WTC11 (cell line): ENCODE measurements around the gene FXYD7. TPM values are rescaled to one million over a fixed set of nuclear protein-coding genes. Genes with fewer than 3 reads are reported as not detected.

Experiments
- ATAC-seq: fragments of 200-7000 bp; cut with Tn5 transposase; 2 replicates; pipeline ENCODE4 v1.10.0; 2021; ENCODE audit warnings: mild to moderate bottlenecking, moderate library complexity
- CTCF ChIA-PET: fragments of 300-600 bp; sonication (Branson Sonifier 250); formaldehyde crosslinking; loops from one replicate; lab custom pipeline; 2021; ENCODE audit warnings: antibody characterized with exemption; lab: Charles Lee
- POLR2A ChIA-PET: fragments of 350-600 bp; sonication (Branson Sonifier 250); formaldehyde crosslinking; loops from one replicate; lab custom pipeline; 2021; ENCODE audit warnings: antibody characterized with exemption; lab: Charles Lee
- DNase-seq: peaks from one replicate; pipeline ENCODE4 v3.0.0; 2021; ENCODE audit warnings: low spot score
- H3K27ac Mint-ChIP-seq: 2 replicates; pipeline ENCODE4 v1.8.0; 2021; ENCODE audit warnings: mixed read lengths
- H3K27me3 Mint-ChIP-seq: 2 replicates; pipeline ENCODE4 v1.8.0; 2021; ENCODE audit warnings: low read depth, mild to moderate bottlenecking, moderate library complexity, mixed read lengths
- H3K36me3 Mint-ChIP-seq: 2 replicates; pipeline ENCODE4 v1.8.0; 2021; ENCODE audit warnings: mixed read lengths
- H3K4me1 Mint-ChIP-seq: 2 replicates; pipeline ENCODE4 v1.8.0; 2022; ENCODE audit warnings: mixed read lengths
- H3K4me3 Mint-ChIP-seq: 2 replicates; pipeline ENCODE4 v1.8.0; 2021; ENCODE audit warnings: mild to moderate bottlenecking, moderate library complexity, mixed read lengths
- H3K9me3 Mint-ChIP-seq: 2 replicates; pipeline ENCODE4 v1.8.0; 2021; ENCODE audit warnings: mixed read lengths
- AFF4 ChIP-seq: sonication (generic); formaldehyde crosslinking; IDR thresholded peaks from 2 replicates; pipeline ENCODE4 v1.8.1; 2023; ENCODE audit warnings: mild to moderate bottlenecking, missing genetic modification reagents, borderline replicate concordance
- AR ChIP-seq: fragments of 250-450 bp; sonication (Bioruptor Pico); IDR thresholded peaks from 2 replicates; pipeline ENCODE4 v1.9.0; 2021; ENCODE audit warnings: mild to moderate bottlenecking
- ATF1 ChIP-seq: sonication (generic); formaldehyde crosslinking; IDR thresholded peaks from 2 replicates; pipeline ENCODE4 v1.8.1; 2023; ENCODE audit warnings: mild to moderate bottlenecking, moderate library complexity, missing genetic modification reagents
- ATF2 ChIP-seq: sonication (generic); formaldehyde crosslinking; IDR thresholded peaks from 2 replicates; pipeline ENCODE4 v1.8.1; 2022; ENCODE audit warnings: low read depth, missing genetic modification reagents, borderline replicate concordance
- CDX4 ChIP-seq: fragments of 250-450 bp; sonication (Bioruptor Pico); IDR thresholded peaks from 2 replicates; pipeline ENCODE4 v1.9.0; 2021; ENCODE audit warnings: moderate library complexity, mild to moderate bottlenecking, inconsistent platforms, borderline replicate concordance
- CREB1 ChIP-seq: sonication (generic); formaldehyde crosslinking; IDR thresholded peaks from 2 replicates; pipeline ENCODE4 v1.8.0; 2023; ENCODE audit warnings: mild to moderate bottlenecking, missing genetic modification reagents
- CREM ChIP-seq: sonication (generic); formaldehyde crosslinking; IDR thresholded peaks from 2 replicates; pipeline ENCODE4 v1.8.1; 2022; ENCODE audit warnings: mild to moderate bottlenecking, missing genetic modification reagents, moderate library complexity
- CTCF ChIP-seq: fragments of 200-600 bp; IDR thresholded peaks from 2 replicates; pipeline ENCODE4 v1.8.0; 2022; ENCODE audit warnings: antibody characterized with exemption
- FOXJ3 ChIP-seq: sonication (generic); formaldehyde crosslinking; IDR thresholded peaks from 2 replicates; pipeline ENCODE4 v1.9.0; 2021; ENCODE audit warnings: missing genetic modification reagents, mild to moderate bottlenecking, borderline replicate concordance
- HMGA2 ChIP-seq: fragments of 250-450 bp; sonication (Bioruptor Pico); IDR thresholded peaks from 2 replicates; pipeline ENCODE4 v1.4.0; 2021; ENCODE audit warnings: mild to moderate bottlenecking, moderate library complexity
- HMGXB4 ChIP-seq: sonication (generic); formaldehyde crosslinking; IDR thresholded peaks from 2 replicates; pipeline ENCODE4 v1.8.1; 2023; ENCODE audit warnings: mild to moderate bottlenecking, moderate library complexity, missing genetic modification reagents
- MAX ChIP-seq: sonication (generic); formaldehyde crosslinking; IDR thresholded peaks from 2 replicates; pipeline ENCODE4 v1.8.0; 2022; ENCODE audit warnings: mild to moderate bottlenecking, missing genetic modification reagents
- NFE2L1 ChIP-seq: sonication (generic); formaldehyde crosslinking; IDR thresholded peaks from 2 replicates; pipeline ENCODE4 v1.8.1; 2023; ENCODE audit warnings: missing genetic modification reagents
- NR2C2 ChIP-seq: sonication (generic); formaldehyde crosslinking; IDR thresholded peaks from 2 replicates; pipeline ENCODE4 v1.8.0; 2022; ENCODE audit warnings: mild to moderate bottlenecking, missing genetic modification reagents
- SMAD3 ChIP-seq: sonication (generic); formaldehyde crosslinking; IDR thresholded peaks from 2 replicates; pipeline ENCODE4 v1.8.0; 2022; ENCODE audit warnings: missing genetic modification reagents, mild to moderate bottlenecking, borderline replicate concordance
- SOX15 ChIP-seq: fragments of 250-450 bp; sonication (Bioruptor Pico); IDR thresholded peaks from 2 replicates; pipeline ENCODE4 v1.9.0; 2021; ENCODE audit warnings: mild to moderate bottlenecking
- ZNF263 ChIP-seq: sonication (generic); formaldehyde crosslinking; IDR thresholded peaks from 2 replicates; pipeline ENCODE4 v1.8.1; 2022; ENCODE audit warnings: low read depth, mild to moderate bottlenecking, moderate library complexity, missing genetic modification reagents
- ZNF416 ChIP-seq: fragments of 250-450 bp; sonication (Bioruptor Pico); IDR thresholded peaks from 2 replicates; pipeline ENCODE4 v1.9.0; 2021; ENCODE audit warnings: mild to moderate bottlenecking, inconsistent platforms
- total RNA-seq: library from RNA; stranded (reverse); gene quantifications from 3 replicates; pipeline ENCODE4 v1.2.3, GENCODE V29; 2021

The FXYD7 gene
- total RNA-seq, 1 experiment from 2014 or later = 16.7 TPM

GRCh38 chr19:35138305-35138892 lies 4.7 kb upstream of the FXYD7 start, which contains the start of gene FXYD1:
Gene FXYD1, plus strand, starts transcription at chr19:35138824. Its CDS starts 1,256 bp downstream, at chr19:35140080.
- ATAC-seq (no peak), DNase-seq (no peak)
- CTCF ChIA-PET = interaction anchor here (1.1 to 5.2 kb wide), 3 partner anchors 12 to 82 kb away, joined by 4 to 72 read pairs (median 20); no protein-coding TSS in a partner anchor
- Mint-ChIP-seq H3K27me3 (peaks cover 18% of the 10 kb centered on the region), H3K4me1 (peaks cover 37% of the 10 kb centered on the region), H3K9me3 (no peaks in the 10 kb centered on the region), H3K36me3 (no peaks in the 10 kb centered on the region), H3K4me3 (no peak within 1 kb of the TSS), H3K27ac (peak within 1 kb of the TSS; percentile 68; the same call in 1 of the 2 replicates)
- no peak for TF ChIP-seq ZNF263 (CRISPR knock-in tag)
- TF ChIP-seq NR2C2 (CRISPR knock-in tag) = no peak
- TF ChIP-seq ATF2 (CRISPR knock-in tag) = no peak
- no peak for TF ChIP-seq ZNF416 (CRISPR knock-in tag)
- TF ChIP-seq ATF1 (CRISPR knock-in tag) = no peak
- no peak for TF ChIP-seq HMGXB4 (CRISPR knock-in tag)
- no peak for TF ChIP-seq MAX (CRISPR knock-in tag)
- no peak for TF ChIP-seq CREM (CRISPR knock-in tag)
- POLR2A ChIA-PET = no interaction called here

- ChIA-PET CTCF (interaction anchor here (0.6 to 5.5 kb wide), 30 partner anchors 10 to 970 kb away, joined by 3 to 143 read pairs (median 9); partner anchors contain the start of genes FXYD3, FXYD5 and OVOL3), POLR2A (interaction anchor here (0.8 to 2.1 kb wide), 4 partner anchors 14 to 107 kb away, joined by 3 to 15 read pairs (median 4); partner anchors contain the start of gene FXYD5)
- no peak for DNase-seq
- Mint-ChIP-seq H3K36me3 (no peaks in the 10 kb centered on the region), H3K4me1 (peaks cover 49% of the 10 kb centered on the region), H3K4me3 (peak overlapping the region; percentile 65), H3K9me3 (no peaks in the 10 kb centered on the region), H3K27ac (no peak overlapping the region), H3K27me3 (peaks cover 34% of the 10 kb centered on the region)
- no peak for ATAC-seq
- TF ChIP-seq AFF4 (CRISPR knock-in tag) = no peak
- no peak for TF ChIP-seq AR (CRISPR knock-in tag)
- no peak for TF ChIP-seq ATF2 (CRISPR knock-in tag)
- no peak for TF ChIP-seq SMAD3 (CRISPR knock-in tag)
- TF ChIP-seq CDX4 (CRISPR knock-in tag) = no peak
- TF ChIP-seq CREB1 (CRISPR knock-in tag) = no peak
- no peak for TF ChIP-seq HMGA2 (CRISPR knock-in tag)
- no peak for TF ChIP-seq FOXJ3 (CRISPR knock-in tag)
- no peak for TF ChIP-seq CTCF
- TF ChIP-seq NFE2L1 (CRISPR knock-in tag) = no peak
- no peak for TF ChIP-seq SOX15 (CRISPR knock-in tag)
Measured at GRCh38 chr19:35140207-35140961, 2.7 kb upstream of the FXYD7 start.
